ENCODE measurements around the gene MICAL3. TPM values are rescaled to one million over a fixed set of nuclear protein-coding genes. Genes with fewer than 3 reads are reported as not detected.

The MICAL3 gene
- total and polyA plus RNA-seq, 2 of the 8 experiments (the other 6 are each of a cell fraction or from before 2014, with no cell fraction given) = 8.3 to 41.8 TPM

DNA sequence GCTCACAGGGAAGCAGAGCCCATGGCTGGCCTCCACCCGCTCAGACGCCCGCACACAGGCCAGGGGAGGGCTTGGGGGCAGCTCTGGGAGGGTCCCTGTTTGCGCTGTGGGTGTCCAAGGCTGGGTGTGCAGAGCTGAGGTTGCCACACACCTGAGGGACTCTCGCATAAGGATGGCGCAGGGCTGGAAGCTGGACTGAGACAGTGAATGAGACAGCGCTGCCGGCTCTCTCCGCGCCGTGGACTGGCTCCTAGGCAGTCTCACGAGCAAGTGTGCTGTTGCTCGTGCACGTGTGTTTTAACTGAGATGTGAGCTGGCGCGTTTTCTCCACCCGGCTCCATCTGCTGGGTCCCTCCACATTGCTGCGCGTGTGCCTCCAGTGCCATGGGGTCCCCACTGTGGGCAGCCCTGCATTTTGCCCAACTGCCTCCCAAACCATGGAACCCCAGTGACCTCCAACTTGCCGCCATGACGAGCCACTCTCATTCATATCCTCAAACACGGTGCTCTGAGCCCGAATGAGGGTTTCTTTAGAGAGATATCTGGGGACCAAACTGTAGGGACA is 245.9 kb downstream of the MICAL3 start (continued):
- no peak for TF ChIP-seq TCF12 (IDR thresholded peaks at IDR 0.05; ENCODE audit: low read depth, low read length)
